Measurements from ENCODE around the gene CHMP4A.
"Not testable (repeated sequence)": the region's sequence is repeated elsewhere in the genome, so short reads cannot be mapped to it uniquely, and the experiment has no call there.

Gene CHMP4A

GRCh38 chr14:24231263-24232120 lies 18.2 kb upstream of the CHMP4A start:
- ChIA-PET CTCF (interaction anchor here (1.0 to 2.1 kb wide), 6 partner anchors 11 to 76 kb away, joined by 3 to 10 read pairs (median 4); partner anchors contain the start of genes CHMP4A, CIDEB, IRF9 and MDP1), POLR2A (interaction anchor here (0.9 kb wide), 1 partner anchor 36 kb away, joined by 5 read pairs; the partner anchor contains the start of gene TM9SF1)
- no peak for TF ChIP-seq CTCF (IDR thresholded peaks at IDR 0.05; ENCODE audit: control extremely low read depth, extremely low read depth, low read depth, missing control alignments)
- no peak for DNase-seq (ENCODE audit: extremely low spot score)

- DNase-seq (ENCODE audit: extremely low spot score): no peak
- no peak for TF ChIP-seq CTCF (IDR thresholded peaks at IDR 0.05; ENCODE audit: control extremely low read depth, extremely low read depth, low read depth, missing control alignments)
- CTCF ChIA-PET: interaction anchor here (1.2 to 2.7 kb wide), 8 partner anchors 9 to 72 kb away, joined by 3 to 22 read pairs (median 5); partner anchors contain the start of genes IRF9, MDP1 and TINF2
- POLR2A ChIA-PET: interaction anchor here (0.6 kb wide), 2 partner anchors 14 to 64 kb away, joined by 4 read pairs; no protein-coding TSS in a partner anchor
These were observed 15.6 kb upstream of the CHMP4A start for GRCh38 chr14:24228902-24229301.

- no peak for TF ChIP-seq CTCF (IDR thresholded peaks at IDR 0.05; ENCODE audit: control extremely low read depth, extremely low read depth, low read depth, missing control alignments)
- ChIA-PET CTCF (interaction anchor here (1.1 to 2.7 kb wide), 4 partner anchors 11 to 70 kb away, joined by 4 to 22 read pairs (median 14); partner anchors contain the start of genes MDP1 and TINF2), POLR2A (no interaction called here)
- no peak for DNase-seq (ENCODE audit: extremely low spot score)
These were observed 13.2 kb upstream of the CHMP4A start for GRCh38 chr14:24226473-24226872.

GRCh38 chr14:24224618-24225071 lies 11.4 kb upstream of the CHMP4A start:
- no peak for DNase-seq (ENCODE audit: extremely low spot score)
- POLR2A ChIA-PET: no interaction called here
- TF ChIP-seq CTCF (IDR thresholded peaks at IDR 0.05; ENCODE audit: control extremely low read depth, extremely low read depth, low read depth, missing control alignments): no peak
- CTCF ChIA-PET: interaction anchor here (0.9 to 2.1 kb wide), 3 partner anchors 9 to 68 kb away, joined by 3 to 9 read pairs (median 7); partner anchors contain the start of genes MDP1 and TINF2

GRCh38 chr14:24222987-24223386 lies 9.7 kb upstream of the CHMP4A start:
- DNase-seq (ENCODE audit: extremely low spot score); CTCF ChIA-PET: not testable (repeated sequence)
- POLR2A ChIA-PET: interaction anchor here (0.6 to 1.1 kb wide), 4 partner anchors 20 to 1228 kb away, joined by 3 to 6 read pairs (median 5); partner anchors contain the start of gene TINF2

GRCh38 chr14:24219521-24219920 lies 6.2 kb upstream of the CHMP4A start:
- TF ChIP-seq CTCF (IDR thresholded peaks at IDR 0.05; ENCODE audit: control extremely low read depth, extremely low read depth, low read depth, missing control alignments): no peak
- no peak for DNase-seq (ENCODE audit: extremely low spot score)
- CTCF ChIA-PET: interaction anchor here (0.8 to 3.0 kb wide), 10 partner anchors 9 to 89 kb away, joined by 3 to 16 read pairs (median 5); partner anchors contain the start of genes CIDEB, RABGGTA and TINF2
- POLR2A ChIA-PET: no interaction called here
